Chondrocyte (in vitro differentiated cells): ENCODE results near the gene DDX11. TPM values are rescaled to one million over a fixed set of nuclear protein-coding genes. Genes with fewer than 3 reads are reported as not detected.
A peak's percentile ranks its signal among the peaks of the same experiment; 100 is the strongest.
"Not testable (repeated sequence)": the region's sequence is repeated elsewhere in the genome, so short reads cannot be mapped to it uniquely, and the experiment has no call there.

Source experiments
- DNase-seq: peaks from one replicate; pipeline ENCODE4 v3.0.0; 2021; ENCODE audit warnings: mixed read lengths, low spot score
- H3K27ac Mint-ChIP-seq: one replicate; pipeline ENCODE4 v1.8.0; 2021; ENCODE audit warnings: mild to moderate bottlenecking, moderate library complexity, mixed read lengths; ENCODE audit not compliant: unreplicated experiment
- H3K27me3 Mint-ChIP-seq: 2 replicates; pipeline ENCODE4 v1.8.0; 2021; ENCODE audit warnings: low read depth, mixed read lengths
- H3K36me3 Mint-ChIP-seq: 2 replicates; pipeline ENCODE4 v1.8.0; 2021; ENCODE audit warnings: low read depth, mixed read lengths
- H3K4me1 Mint-ChIP-seq: 2 replicates; pipeline ENCODE4 v1.8.0; 2021; ENCODE audit warnings: low read depth, mild to moderate bottlenecking, mixed read lengths
- H3K4me3 Mint-ChIP-seq: one replicate; pipeline ENCODE4 v1.8.0; 2021; ENCODE audit warnings: mild to moderate bottlenecking, moderate library complexity, mixed read lengths; ENCODE audit not compliant: unreplicated experiment
- H3K9me3 Mint-ChIP-seq: 2 replicates; pipeline ENCODE4 v1.8.0; 2021; ENCODE audit warnings: low read depth, mixed read lengths
- CTCF ChIP-seq: fragments of 200-600 bp; sonication (generic); IDR thresholded peaks from 2 replicates; pipeline ENCODE4 v1.5.0; 2021; ENCODE audit warnings: antibody characterized with exemption, mild to moderate bottlenecking, moderate library complexity
- total RNA-seq: library from RNA; stranded (reverse); gene quantifications from 3 replicates; pipeline ENCODE4 v1.2.1, GENCODE V29; 2021

The DDX11 gene
- total RNA-seq, 1 donor from 2014 or later, result 25.9 TPM

- TF ChIP-seq CTCF, result peak; percentile 71
- not testable (repeated sequence) for DNase-seq, H3K36me3 Mint-ChIP-seq, H3K4me3 Mint-ChIP-seq, H3K27ac Mint-ChIP-seq, H3K27me3 Mint-ChIP-seq, H3K4me1 Mint-ChIP-seq, H3K9me3 Mint-ChIP-seq
Observed at GRCh38 chr12:31053944-31054343, 19.7 kb upstream of the DDX11 start.

DNA sequence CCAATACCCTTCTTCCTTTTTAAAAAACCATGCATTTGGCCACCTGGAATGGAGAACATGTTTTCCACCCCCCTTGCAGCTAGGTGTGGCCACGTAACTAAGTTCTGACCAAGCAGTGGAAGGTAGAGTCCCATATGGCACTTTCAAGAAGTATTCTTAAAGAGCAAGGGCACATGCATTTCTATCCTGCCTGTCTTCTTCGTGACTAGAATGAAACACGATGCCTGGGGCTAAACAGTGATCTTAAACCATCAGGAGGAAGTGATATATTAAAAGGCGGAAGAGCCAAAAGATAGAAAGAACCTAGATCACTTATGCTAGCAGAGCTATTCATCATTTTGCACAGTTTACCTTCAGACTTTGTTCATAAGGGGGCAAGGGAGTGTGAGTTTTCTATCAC lies 16.0 kb upstream of the DDX11 start:
- Mint-ChIP-seq H3K27me3 (peaks cover 4% of the 10 kb centered on the region), H3K9me3 (no peaks in the 10 kb centered on the region), H3K4me1 (peaks cover 5% of the 10 kb centered on the region)

DNA sequence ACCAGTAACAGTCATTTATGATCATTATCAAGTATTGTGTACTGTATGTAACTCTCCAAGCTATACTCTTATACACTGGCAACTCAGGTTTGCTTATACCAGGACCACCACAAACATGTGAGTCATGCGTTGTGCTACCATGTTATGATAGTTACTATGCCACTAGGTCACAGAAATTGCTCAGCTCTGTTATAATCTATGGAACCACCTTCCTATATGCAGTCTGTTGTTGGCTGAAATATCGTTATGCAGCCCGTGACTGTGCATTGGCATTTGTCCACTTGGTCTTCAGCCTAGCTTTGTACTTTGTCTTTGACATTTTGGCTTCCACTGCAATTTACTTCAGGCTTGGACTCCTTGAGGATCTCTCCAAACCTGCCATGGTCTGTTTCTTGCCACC lies 7.5 kb upstream of the DDX11 start:
- H3K36me3 Mint-ChIP-seq, DNase-seq, H3K27ac Mint-ChIP-seq, H3K9me3 Mint-ChIP-seq, H3K4me3 Mint-ChIP-seq, H3K27me3 Mint-ChIP-seq, H3K4me1 Mint-ChIP-seq: not testable (repeated sequence)

More for the DNA sequence above, 16.0 kb upstream of the DDX11 start:
- H3K27ac Mint-ChIP-seq, result no peak overlapping the region
- H3K4me3 Mint-ChIP-seq, result no peak overlapping the region
- no peaks in the 10 kb centered on the region for H3K36me3 Mint-ChIP-seq
- no peak for DNase-seq
- no peak for TF ChIP-seq CTCF

- not testable (repeated sequence) for H3K27me3 Mint-ChIP-seq
Observed at GRCh38 chr12:31067656-31068055, 6.0 kb upstream of the DDX11 start.

DNA sequence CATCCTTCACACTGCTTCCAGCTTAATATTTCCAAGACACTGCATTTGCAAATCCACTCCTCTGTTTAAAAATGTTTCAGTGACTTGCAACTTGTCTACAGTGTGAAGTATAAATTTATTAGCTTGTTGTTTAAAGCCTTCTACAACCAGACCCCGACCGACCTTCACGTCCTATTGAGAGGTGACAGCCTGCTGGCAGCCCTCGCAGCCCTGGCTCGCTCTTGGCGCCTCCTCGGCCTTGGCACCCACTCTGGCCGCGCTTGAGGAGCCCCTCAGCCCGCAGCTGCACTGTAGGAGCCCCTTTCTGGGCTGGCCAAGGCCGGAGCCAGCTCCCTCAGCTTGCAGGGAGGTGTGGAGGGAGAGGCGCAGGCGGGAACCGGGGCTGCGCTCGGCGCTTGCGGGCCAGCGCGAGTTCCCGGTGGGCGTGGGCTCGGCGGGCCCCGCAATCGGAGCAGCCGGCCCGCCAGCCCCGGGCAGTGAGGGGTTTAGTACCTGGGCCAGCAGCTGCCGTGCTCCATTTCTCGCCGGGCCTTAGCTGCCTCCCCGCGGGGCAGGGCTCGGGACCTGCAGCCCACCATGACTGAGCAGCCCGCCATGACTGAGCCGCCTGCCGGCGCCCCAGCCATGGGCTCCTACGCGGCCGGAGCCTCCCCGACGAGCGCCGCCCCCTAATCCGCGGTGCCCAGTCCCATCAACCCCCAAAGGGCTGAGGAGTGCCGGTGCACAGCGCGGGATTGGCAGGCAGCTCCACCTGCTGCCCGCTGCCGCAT lies 2.5 kb upstream of the DDX11 start:
- not testable (repeated sequence) for H3K9me3 Mint-ChIP-seq, DNase-seq, H3K36me3 Mint-ChIP-seq, H3K27ac Mint-ChIP-seq, H3K27me3 Mint-ChIP-seq, H3K4me3 Mint-ChIP-seq
- peaks cover 21% of the 10 kb centered on the region for H3K4me1 Mint-ChIP-seq

More at GRCh38 chr12:31067656-31068055, 6.0 kb upstream of the DDX11 start:
- not testable (repeated sequence) for H3K36me3 Mint-ChIP-seq, DNase-seq, H3K27ac Mint-ChIP-seq, H3K9me3 Mint-ChIP-seq, H3K4me3 Mint-ChIP-seq, H3K4me1 Mint-ChIP-seq

DNA sequence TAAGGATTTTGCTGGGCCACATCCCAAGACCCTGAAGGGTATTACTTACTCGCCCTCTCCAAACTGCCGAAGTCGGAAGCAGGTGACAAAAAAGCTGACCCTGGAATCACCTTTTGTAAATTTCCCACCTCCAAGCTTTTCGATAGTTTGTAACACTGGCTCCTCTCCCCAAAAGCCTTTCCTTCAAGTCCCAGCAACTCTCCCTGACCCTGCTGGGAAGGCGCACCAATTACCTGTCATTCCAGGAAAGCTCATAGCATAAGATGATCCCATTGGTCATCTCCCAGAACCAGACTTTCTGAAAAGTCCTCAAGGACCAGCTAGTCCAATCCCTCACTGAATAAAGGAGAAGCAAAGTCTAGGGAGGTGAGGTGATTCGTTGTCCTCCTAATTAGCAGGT lies 698 bp upstream of the DDX11 start:
- H3K36me3 Mint-ChIP-seq, H3K27ac Mint-ChIP-seq: not testable (repeated sequence)
- peaks cover 24% of the 10 kb centered on the region for H3K4me1 Mint-ChIP-seq

DNA sequence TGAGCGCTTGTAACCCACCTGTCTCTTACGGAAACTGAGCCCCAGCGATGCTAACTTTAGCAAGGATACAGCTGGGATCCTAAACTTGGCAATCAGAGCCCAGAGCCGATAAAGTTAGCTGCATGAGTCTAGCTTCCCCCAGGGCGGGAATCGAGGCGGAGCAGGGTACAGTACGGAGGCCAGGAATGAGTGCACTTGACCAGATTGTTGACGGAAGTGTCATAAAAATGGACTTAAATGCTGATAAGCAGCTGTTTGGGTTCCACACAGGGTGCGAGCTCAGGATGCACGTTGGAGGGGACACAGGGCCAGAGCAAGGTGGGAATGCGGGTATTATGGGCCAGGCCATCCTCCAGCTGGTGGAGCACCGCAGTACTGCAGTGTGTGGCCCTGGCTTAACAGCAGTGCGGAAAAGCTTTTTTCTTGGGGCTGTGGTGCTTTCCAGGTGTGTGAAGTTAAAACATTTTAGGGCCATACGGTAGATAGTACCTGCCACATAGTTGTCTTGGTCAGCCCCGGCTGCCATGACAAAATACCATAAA lies 744 bp downstream of the DDX11 start:
- H3K9me3 Mint-ChIP-seq, H3K27me3 Mint-ChIP-seq, H3K36me3 Mint-ChIP-seq, DNase-seq: not testable (repeated sequence)
- Mint-ChIP-seq H3K27ac (peak overlapping the region; percentile 95), H3K4me3 (peak overlapping the region; percentile 90), H3K4me1 (peaks cover 36% of the 10 kb centered on the region)
- TF ChIP-seq CTCF, result peak; percentile 73

More for the DNA sequence above, 698 bp upstream of the DDX11 start:
- not testable (repeated sequence) for DNase-seq, H3K9me3 Mint-ChIP-seq, H3K27me3 Mint-ChIP-seq
- H3K4me3 Mint-ChIP-seq, result peak overlapping the region; percentile 90

DNA sequence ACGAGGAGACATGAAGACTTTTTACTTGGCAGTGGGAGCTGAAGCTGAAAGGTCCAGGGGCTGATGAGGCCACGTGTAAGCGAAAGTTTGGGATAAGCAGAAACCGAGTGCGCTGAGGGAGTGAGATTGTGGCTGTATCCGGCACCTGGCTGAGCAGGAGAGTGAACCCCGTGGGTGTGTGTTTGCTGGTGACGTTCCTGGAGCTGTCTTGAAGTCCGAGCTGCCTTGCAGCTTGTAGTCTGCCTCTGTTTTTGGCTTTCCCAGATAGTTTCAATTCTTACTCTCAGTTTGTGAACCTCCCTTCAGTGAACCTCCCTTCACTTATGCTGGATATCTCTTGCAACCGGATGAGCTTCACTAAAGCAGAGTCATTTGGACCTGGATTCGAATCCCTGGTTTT lies 2.5 kb downstream of the DDX11 start:
- H3K27me3 Mint-ChIP-seq, DNase-seq, H3K9me3 Mint-ChIP-seq, H3K4me3 Mint-ChIP-seq, H3K36me3 Mint-ChIP-seq, H3K27ac Mint-ChIP-seq: not testable (repeated sequence)
- H3K4me1 Mint-ChIP-seq, result peaks cover 50% of the 10 kb centered on the region

GRCh38 chr12:31077095-31077494 lies 3.4 kb downstream of the DDX11 start:
- peaks cover 50% of the 10 kb centered on the region for H3K4me1 Mint-ChIP-seq
- not testable (repeated sequence) for H3K9me3 Mint-ChIP-seq, H3K27me3 Mint-ChIP-seq, H3K4me3 Mint-ChIP-seq, H3K36me3 Mint-ChIP-seq, DNase-seq
- peak overlapping the region; percentile 41 for H3K27ac Mint-ChIP-seq

DNA sequence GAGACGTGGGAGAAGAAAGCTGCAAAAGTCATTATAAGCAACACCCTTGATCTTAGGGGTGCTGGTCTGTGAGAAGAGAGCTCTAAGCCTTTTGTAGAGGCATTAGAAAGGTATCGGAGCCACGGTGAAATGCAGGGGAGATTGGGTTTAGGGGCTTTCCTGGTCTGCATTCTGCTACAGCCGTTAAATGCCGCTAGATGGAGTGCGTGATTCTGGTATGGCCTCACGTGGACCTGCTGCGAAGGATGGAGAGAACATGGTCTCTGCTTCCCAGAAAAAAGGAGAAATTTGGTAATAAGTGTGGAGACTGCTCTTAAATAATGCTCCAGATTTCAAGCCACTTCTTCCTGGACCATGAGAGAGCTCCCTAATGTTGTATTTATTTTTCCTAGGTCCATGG lies 4.3 kb downstream of the DDX11 start:
- not testable (repeated sequence) for H3K36me3 Mint-ChIP-seq, H3K27me3 Mint-ChIP-seq, H3K9me3 Mint-ChIP-seq, DNase-seq
- peak overlapping the region; percentile 95 for H3K27ac Mint-ChIP-seq
- H3K4me3 Mint-ChIP-seq, result peak overlapping the region; percentile 55
- peaks cover 47% of the 10 kb centered on the region for H3K4me1 Mint-ChIP-seq
